Prostate gland (tissue), 2 donors: ENCODE data around the gene MESP2. TPM values are rescaled to one million over a fixed set of nuclear protein-coding genes. Genes with fewer than 3 reads are reported as not detected.

Experiments used
- DNase-seq: peaks from one replicate; pipeline ENCODE4 v3.0.0-alpha.2; 2019; ENCODE audit warnings: low spot score
- H3K27ac ChIP-seq, 2 donors: fragments of 200-600 bp; sonication (generic); 2 replicates each; pipeline ENCODE4 v1.5.1; 2017 to 2019
- H3K27me3 ChIP-seq: fragments of 200-600 bp; sonication (generic); replicated peaks from 2 replicates; pipeline ENCODE4 v1.5.1; 2019; ENCODE audit not compliant: insufficient read depth
- H3K36me3 ChIP-seq, 2 donors: fragments of 200-600 bp; sonication (generic); 1 replicate in 1 of 2; 2 replicates in 1 of 2; pipeline versions ENCODE4 v1.5.1 to v1.8.1; 2017 to 2019
- H3K4me1 ChIP-seq: fragments of 200-600 bp; sonication (generic); replicated peaks from 2 replicates; pipeline ENCODE4 v1.5.1; 2019
- H3K4me3 ChIP-seq, 2 donors: fragments of 200-600 bp; sonication (generic); 2 replicates each; pipeline ENCODE4 v1.5.1; 2017 to 2019
- H3K9me3 ChIP-seq: fragments of 200-600 bp; sonication (generic); 2 replicates; pipeline ENCODE4 v1.5.1; 2017
- POLR2A ChIP-seq: fragments of 450-650 bp; IDR thresholded peaks from one replicate; pipeline ENCODE4 v1.6.1; 2016; ENCODE audit warnings: antibody characterized with exemption, mild to moderate bottlenecking
- POLR2AphosphoS5 ChIP-seq: sonication (generic); formaldehyde crosslinking; IDR thresholded peaks from one replicate; pipeline ENCODE4 v1.6.1; 2017; ENCODE audit warnings: antibody characterized with exemption
- WGBS: methylation state at CpG from one replicate; pipeline ENCODE4 v1.1.5; 2018; 5-methylcytosine and 5-hydroxymethylcytosine counted together
- intact Hi-C: fragments of 100-400 bp; cut with DNase I; formaldehyde crosslinking; loops from one replicate; pipeline ENCODE4 v1.14.2; 2022
- total RNA-seq, 2 donors: library from RNA; depleted of rRNA; stranded (reverse); fragments of >200 nt; gene quantifications; one replicate each; pipeline ENCODE4 v1.1.0, GENCODE V29; 2016
- TF ChIP-seq, protein P1 (sequence below), 4 experiments: fragments of 200-600 bp in 2 of 4; fragments of 450-650 bp in 2 of 4; sonication (generic) in 2 of 4; IDR thresholded peaks; 1 replicate in 3 of 4; 2 replicates in 1 of 4; pipeline ENCODE4 v1.5.1; 2016 to 2019; ENCODE audit warnings: antibody characterized with exemption in 4 of 4, mild to moderate bottlenecking in 2 of 4, moderate library complexity in 2 of 4

MESP2 gene
- total RNA-seq, 2 donors from 2014 or later = 1.4 TPM; not detected in 1

DNA sequence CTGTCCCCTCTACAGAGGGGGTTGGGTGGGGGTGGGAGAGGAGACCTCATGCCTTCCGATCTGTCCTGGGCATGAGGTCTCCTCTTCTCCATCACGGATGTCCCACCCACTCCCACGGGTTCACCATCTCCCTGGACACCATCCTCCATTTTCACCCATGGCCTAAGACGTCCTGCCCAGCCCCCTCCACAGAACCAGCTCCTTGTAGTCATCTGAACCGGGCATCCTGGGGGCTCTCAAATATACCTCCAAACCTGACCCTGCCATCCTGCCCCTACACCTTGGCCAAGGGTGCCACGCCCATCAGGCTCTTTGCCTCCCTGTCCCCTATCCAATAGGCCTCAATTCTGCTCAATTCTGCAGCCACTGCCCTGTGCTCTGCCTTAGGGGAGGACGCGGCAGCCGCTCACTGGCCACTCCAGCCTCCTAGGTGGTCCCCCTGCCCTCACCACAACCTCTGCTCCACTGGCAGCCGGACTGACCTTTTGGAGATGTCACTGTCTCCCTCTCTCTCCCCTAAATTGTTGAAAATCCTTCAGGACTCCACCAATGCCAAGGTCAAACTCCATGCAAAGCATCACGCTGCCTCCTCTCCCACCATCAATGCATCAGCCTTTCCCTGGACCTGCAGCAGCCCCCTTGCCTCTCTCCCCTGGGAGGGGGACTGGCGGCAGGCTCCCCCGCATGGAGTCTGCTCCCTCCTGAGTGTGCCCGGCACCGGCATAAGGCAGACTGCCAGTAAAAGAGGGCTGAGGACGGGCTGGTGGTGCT, 47.9 kb downstream of the MESP2 start:
- no peak overlapping the region for H3K4me3 ChIP-seq

DNA sequence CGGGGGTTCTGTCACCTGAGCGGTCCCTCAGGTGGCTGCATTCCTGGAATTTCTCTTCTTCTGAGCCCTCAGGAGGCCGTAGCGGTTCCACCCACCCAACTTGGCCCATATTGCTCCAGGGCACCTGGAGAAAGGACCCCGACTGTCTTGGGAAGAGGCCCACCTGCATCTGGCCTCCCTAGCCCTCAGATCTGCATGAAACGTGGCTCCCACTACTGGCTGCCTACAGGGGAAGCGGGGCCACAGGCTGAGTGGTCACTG, 48.4 kb downstream of the MESP2 start:
- H3K9me3 ChIP-seq = no peaks in the 10 kb centered on the region
- H3K27ac ChIP-seq = no peak overlapping the region
- no peak for TF ChIP-seq POLR2AphosphoS5
- no peak for TF ChIP-seq POLR2A
- TF ChIP-seq, protein P1, sequence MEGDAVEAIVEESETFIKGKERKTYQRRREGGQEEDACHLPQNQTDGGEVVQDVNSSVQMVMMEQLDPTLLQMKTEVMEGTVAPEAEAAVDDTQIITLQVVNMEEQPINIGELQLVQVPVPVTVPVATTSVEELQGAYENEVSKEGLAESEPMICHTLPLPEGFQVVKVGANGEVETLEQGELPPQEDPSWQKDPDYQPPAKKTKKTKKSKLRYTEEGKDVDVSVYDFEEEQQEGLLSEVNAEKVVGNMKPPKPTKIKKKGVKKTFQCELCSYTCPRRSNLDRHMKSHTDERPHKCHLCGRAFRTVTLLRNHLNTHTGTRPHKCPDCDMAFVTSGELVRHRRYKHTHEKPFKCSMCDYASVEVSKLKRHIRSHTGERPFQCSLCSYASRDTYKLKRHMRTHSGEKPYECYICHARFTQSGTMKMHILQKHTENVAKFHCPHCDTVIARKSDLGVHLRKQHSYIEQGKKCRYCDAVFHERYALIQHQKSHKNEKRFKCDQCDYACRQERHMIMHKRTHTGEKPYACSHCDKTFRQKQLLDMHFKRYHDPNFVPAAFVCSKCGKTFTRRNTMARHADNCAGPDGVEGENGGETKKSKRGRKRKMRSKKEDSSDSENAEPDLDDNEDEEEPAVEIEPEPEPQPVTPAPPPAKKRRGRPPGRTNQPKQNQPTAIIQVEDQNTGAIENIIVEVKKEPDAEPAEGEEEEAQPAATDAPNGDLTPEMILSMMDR (IDR thresholded peaks at IDR 0.05) = no peak
- H3K27me3 ChIP-seq = no peaks in the 10 kb centered on the region
- intact Hi-C loops = no loop called here
- H3K4me1 ChIP-seq = peaks cover 13% of the 10 kb centered on the region
- no peak overlapping the region for H3K4me3 ChIP-seq
- H3K36me3 ChIP-seq = no peaks in the 10 kb centered on the region
- DNase-seq = no peak
- 75% methylated on average over 7 of the region's 7 CpGs for WGBS

More for the DNA sequence above, 47.9 kb downstream of the MESP2 start:
- intact Hi-C loops = no loop called here
- no peak for DNase-seq
- no peak for TF ChIP-seq POLR2A
- TF ChIP-seq, protein P1 (IDR thresholded peaks at IDR 0.05) = no peak
- no peak for TF ChIP-seq POLR2AphosphoS5
- no peak overlapping the region for H3K27ac ChIP-seq
- 92% methylated on average over 16 of the region's 16 CpGs for WGBS
- H3K4me1 ChIP-seq = peaks cover 13% of the 10 kb centered on the region
- H3K36me3 ChIP-seq = no peaks in the 10 kb centered on the region
- no peaks in the 10 kb centered on the region for H3K9me3 ChIP-seq
- H3K27me3 ChIP-seq = no peaks in the 10 kb centered on the region

DNA sequence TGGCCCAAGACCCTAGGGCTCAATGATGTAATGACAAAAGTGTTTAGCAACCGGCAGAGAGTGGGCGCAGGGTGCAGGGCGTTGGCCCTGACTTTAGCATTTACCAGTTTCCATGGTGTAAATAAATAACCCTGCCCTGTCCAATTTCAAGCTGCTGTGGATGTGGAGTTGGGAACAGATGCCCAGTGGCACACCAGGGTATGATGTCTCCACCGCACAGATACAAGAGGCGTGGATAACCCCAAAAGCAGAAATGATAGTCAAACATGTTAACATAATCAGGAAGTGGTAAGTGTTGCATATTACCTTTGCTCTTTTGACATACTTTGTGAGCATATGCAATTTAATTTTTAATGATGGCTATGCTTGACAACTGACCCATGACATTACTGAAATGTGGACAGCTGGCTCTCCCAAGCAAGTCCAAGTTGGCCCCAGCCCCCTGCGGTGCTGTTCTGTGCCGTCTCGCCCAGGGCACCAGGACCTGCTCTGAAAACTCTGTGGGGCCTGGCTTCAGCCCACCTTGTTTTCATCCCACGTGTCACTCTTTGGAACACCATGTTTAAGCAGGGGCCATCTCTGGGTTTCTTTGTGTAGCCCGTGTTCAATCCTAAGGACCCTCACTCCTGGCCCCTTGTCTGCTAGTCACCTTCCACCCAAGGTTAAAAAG, 49.3 kb downstream of the MESP2 start:
- intact Hi-C loops = no loop called here
- no peaks in the 10 kb centered on the region for H3K36me3 ChIP-seq
- H3K27me3 ChIP-seq = no peaks in the 10 kb centered on the region
- TF ChIP-seq, protein P1 (IDR thresholded peaks at IDR 0.05) = no peak
- no peak overlapping the region for H3K27ac ChIP-seq
- WGBS = 83% methylated on average over 10 of the region's 10 CpGs
- H3K9me3 ChIP-seq = no peaks in the 10 kb centered on the region
- H3K4me1 ChIP-seq = peaks cover 13% of the 10 kb centered on the region
- no peak overlapping the region for H3K4me3 ChIP-seq
- no peak for DNase-seq

- Histone ChIP-seq H3K36me3 (no peaks in the 10 kb centered on the region), H3K27me3 (no peaks in the 10 kb centered on the region), H3K4me3 (no peak overlapping the region), H3K4me1 (peaks cover 13% of the 10 kb centered on the region), H3K9me3 (no peaks in the 10 kb centered on the region), H3K27ac (peak overlapping the region in 1 of 2 donors; percentile 83)
- TF ChIP-seq, protein P1 (IDR thresholded peaks at IDR 0.05) = no peak
- no peak for TF ChIP-seq POLR2AphosphoS5
- no peak for TF ChIP-seq POLR2A
- no peak for DNase-seq
- 91% methylated on average over 13 of the region's 13 CpGs for WGBS
- intact Hi-C loops = no loop called here
These were observed 50.8 kb downstream of the MESP2 start for GRCh38 chr15:89826671-89827655.
